ENCODE measurements around the gene ZMIZ1.

ZMIZ1 gene

GRCh38 chr10:79101560-79102497 lies 33.1 kb downstream of the ZMIZ1 start:
- DNase-seq: no peak

- no peak for DNase-seq
Measured at GRCh38 chr10:79102498-79102874, 33.7 kb downstream of the ZMIZ1 start.

GRCh38 chr10:79103129-79103528 lies 34.4 kb downstream of the ZMIZ1 start:
- DNase-seq: no peak

GRCh38 chr10:79103585-79103984 lies 34.8 kb downstream of the ZMIZ1 start:
- no peak for DNase-seq

- no peak for DNase-seq
Measured at GRCh38 chr10:79105150-79105739, 36.5 kb downstream of the ZMIZ1 start.

GRCh38 chr10:79105818-79106217 lies 37.1 kb downstream of the ZMIZ1 start:
- DNase-seq: no peak

GRCh38 chr10:79106256-79107050 lies 37.7 kb downstream of the ZMIZ1 start:
- no peak for DNase-seq

GRCh38 chr10:79107736-79108264 lies 39.0 kb downstream of the ZMIZ1 start:
- DNase-seq: no peak

- DNase-seq: no peak
Measured at GRCh38 chr10:79108728-79109127, 40.0 kb downstream of the ZMIZ1 start.

GRCh38 chr10:79111427-79111826 lies 42.7 kb downstream of the ZMIZ1 start:
- no peak for DNase-seq

- no peak for DNase-seq
Measured at GRCh38 chr10:79111846-79112614, 43.3 kb downstream of the ZMIZ1 start.

GRCh38 chr10:79112881-79113431 lies 44.2 kb downstream of the ZMIZ1 start:
- no peak for DNase-seq

- no peak for DNase-seq
Measured at GRCh38 chr10:79113827-79114226, 45.1 kb downstream of the ZMIZ1 start.

GRCh38 chr10:79115302-79115701 lies 46.5 kb downstream of the ZMIZ1 start:
- no peak for DNase-seq

GRCh38 chr10:79116368-79116767 lies 47.6 kb downstream of the ZMIZ1 start:
- no peak for DNase-seq

- no peak for DNase-seq
Measured at GRCh38 chr10:79116801-79117723, 48.3 kb downstream of the ZMIZ1 start.

GRCh38 chr10:79118286-79119202 lies 49.8 kb downstream of the ZMIZ1 start:
- DNase-seq: no peak

- no peak for DNase-seq
Measured at GRCh38 chr10:79119306-79119705, 50.5 kb downstream of the ZMIZ1 start.

- DNase-seq: no peak
Measured at GRCh38 chr10:79123547-79123963, 54.8 kb downstream of the ZMIZ1 start.

GRCh38 chr10:79124066-79124465 lies 55.3 kb downstream of the ZMIZ1 start:
- DNase-seq: no peak

Data from stimulated activated CD4-positive, alpha-beta T cell treated with anti-CD3 and anti-CD28 coated beads, Interleukin-2, amount 100 ng/mL, for 48 hours (primary cell).